Cardiac muscle cell (in vitro differentiated cells and primary cell): Measurements from ENCODE around the gene ZNF770. TPM values are rescaled to one million over a fixed set of nuclear protein-coding genes. Genes with fewer than 3 reads are reported as not detected.

Experiments
- DNase-seq, 2 donors: peaks; one replicate each; pipeline versions ENCODE4 v3.0.0 to v3.0.0-alpha.2; 2010 to 2017; ENCODE audit warnings: low read depth in 1 of 2, low spot score in 1 of 2
- H3K27ac ChIP-seq: fragments of 200-600 bp; sonication (generic); 2 replicates; pipeline ENCODE4 v1.5.1; 2016
- H3K27me3 ChIP-seq: fragments of 200-600 bp; sonication (generic); 2 replicates; pipeline ENCODE4 v1.6.0; 2016; ENCODE audit warnings: control low read depth
- H3K36me3 ChIP-seq: fragments of 200-600 bp; sonication (generic); 2 replicates; pipeline ENCODE4 v1.5.1; 2016; ENCODE audit warnings: control low read depth
- H3K4me1 ChIP-seq: fragments of 200-600 bp; sonication (generic); 2 replicates; pipeline ENCODE4 v1.8.1; 2017; ENCODE audit warnings: low read depth, mild to moderate bottlenecking, mixed run types
- H3K4me3 ChIP-seq: fragments of 200-600 bp; sonication (generic); 2 replicates; pipeline ENCODE4 v1.5.1; 2016; ENCODE audit warnings: mild to moderate bottlenecking
- H3K9me3 ChIP-seq: fragments of 200-600 bp; sonication (generic); 2 replicates; pipeline ENCODE4 v1.5.1; 2017; ENCODE audit warnings: low read depth, mild to moderate bottlenecking, control low read depth
- CTCF ChIP-seq: IDR thresholded peaks from 2 replicates; pipeline ENCODE4 v1.5.1; 2012; ENCODE audit warnings: low read depth, mild to moderate bottlenecking, low read length
- polyA plus RNA-seq: library from polyadenylated mRNA; unstranded; fragments of >200 nt; fragmentation: Nextera tagmentation; extraction: Ambion mirVana; gene quantifications from 2 replicates; pipeline ENCODE4 v1.2.1, GENCODE V29; 2016
- total RNA-seq: library from RNA; depleted of rRNA; stranded (reverse); fragments of >200 nt; gene quantifications from 2 replicates; pipeline ENCODE4 v1.2.3, GENCODE V29; 2016

ZNF770 gene
- total RNA-seq (22.6 and 28.9 TPM in 2 replicates), polyA plus RNA-seq (53.8 and 64.5 TPM in 2 replicates)

- H3K4me3 ChIP-seq = peak within 1 kb of the TSS; percentile 83
- peaks cover 23% of the 10 kb centered on the region for H3K4me1 ChIP-seq
- H3K27me3 ChIP-seq = no peaks in the 10 kb centered on the region
- peak; percentile 84 to 85 for DNase-seq
- H3K9me3 ChIP-seq = no peaks in the 10 kb centered on the region
- TF ChIP-seq CTCF = no peak
- H3K27ac ChIP-seq = peak within 1 kb of the TSS; percentile 98
- no peaks in the 10 kb centered on the region for H3K36me3 ChIP-seq
These were observed at the start of gene ZNF770 for GRCh38 chr15:34988027-34988902. Gene ZNF770, minus strand, starts transcription at chr15:34988287. Its CDS starts 4,853 bp downstream, at chr15:34983434.

- Histone ChIP-seq H3K36me3 (no peaks in the 10 kb centered on the region), H3K4me1 (no peaks in the 10 kb centered on the region), H3K4me3 (no peak overlapping the region), H3K27ac (no peak overlapping the region), H3K27me3 (no peaks in the 10 kb centered on the region), H3K9me3 (no peaks in the 10 kb centered on the region)
- TF ChIP-seq CTCF = no peak
- DNase-seq = no peak
These were observed 40.3 kb upstream of the ZNF770 start for GRCh38 chr15:35028235-35028984.

GRCh38 chr15:35023804-35024203 lies 35.7 kb upstream of the ZNF770 start:
- Histone ChIP-seq H3K27me3 (no peaks in the 10 kb centered on the region), H3K27ac (no peak overlapping the region), H3K9me3 (no peaks in the 10 kb centered on the region), H3K4me1 (no peaks in the 10 kb centered on the region), H3K4me3 (no peak overlapping the region), H3K36me3 (no peaks in the 10 kb centered on the region)
- no peak for TF ChIP-seq CTCF
- DNase-seq = no peak

GRCh38 chr15:35020974-35021373 lies 32.9 kb upstream of the ZNF770 start:
- no peak overlapping the region for H3K4me3 ChIP-seq
- no peak overlapping the region for H3K27ac ChIP-seq
- DNase-seq = no peak

More at GRCh38 chr15:35020974-35021373, 32.9 kb upstream of the ZNF770 start:
- no peak for TF ChIP-seq CTCF
- no peaks in the 10 kb centered on the region for H3K4me1 ChIP-seq
- H3K9me3 ChIP-seq = no peaks in the 10 kb centered on the region
- no peaks in the 10 kb centered on the region for H3K36me3 ChIP-seq
- no peaks in the 10 kb centered on the region for H3K27me3 ChIP-seq
